Fibroblast of mammary gland (primary cell): Measurements from ENCODE around the gene TTC3.

ENCODE experiments used
- DNase-seq: peaks from one replicate; pipeline ENCODE4 v3.0.0-alpha.2; 2010; ENCODE audit warnings: low read depth
- H3K4me3 ChIP-seq: 2 replicates; pipeline ENCODE4 v1.5.1; 2011; ENCODE audit warnings: low read depth, mild to moderate bottlenecking, low read length, moderate library complexity; ENCODE audit not compliant: control insufficient read depth
- TF ChIP-seq, protein P1 (sequence below): conservative IDR thresholded peaks from 2 replicates; pipeline ENCODE4 v1.5.1; 2011; ENCODE audit warnings: low read depth, low read length, inconsistent platforms; ENCODE audit not compliant: control insufficient read depth, insufficient read depth

TTC3 gene

DNA sequence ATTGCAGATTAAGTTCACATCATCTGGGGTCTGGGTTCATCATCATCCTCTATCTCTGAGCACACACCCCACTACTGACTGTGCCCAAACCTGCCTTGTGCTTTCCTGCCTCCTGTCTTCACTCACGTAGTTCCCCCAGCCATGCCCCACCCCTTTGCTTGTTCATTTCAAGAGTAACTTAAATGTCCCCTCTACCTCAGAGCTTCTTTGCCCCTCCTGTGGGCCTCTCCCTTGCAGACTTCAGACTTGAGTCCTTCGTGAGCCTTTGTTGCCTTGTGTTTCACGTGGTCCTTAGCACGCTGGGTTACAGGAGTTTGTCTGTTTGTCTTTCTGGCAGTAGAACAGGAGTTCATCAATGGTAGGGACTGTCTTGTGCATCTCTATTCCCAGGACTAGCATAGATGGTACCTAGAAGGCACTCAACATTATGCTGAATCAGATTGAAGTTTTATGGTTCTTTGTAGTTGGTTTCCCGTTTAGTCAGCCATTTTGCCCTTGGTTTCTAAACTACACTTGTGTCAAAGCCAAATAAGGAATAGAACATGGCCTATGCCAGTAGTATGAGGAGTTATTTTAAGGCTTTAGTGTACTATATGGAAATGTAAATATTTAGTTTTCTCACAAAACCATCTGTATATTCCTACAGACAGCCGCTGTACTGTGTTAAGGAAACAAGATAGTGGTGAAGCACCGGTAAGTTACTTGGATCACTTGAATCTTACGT, 86.2 kb downstream of the TTC3 start:
- TF ChIP-seq, protein P1, sequence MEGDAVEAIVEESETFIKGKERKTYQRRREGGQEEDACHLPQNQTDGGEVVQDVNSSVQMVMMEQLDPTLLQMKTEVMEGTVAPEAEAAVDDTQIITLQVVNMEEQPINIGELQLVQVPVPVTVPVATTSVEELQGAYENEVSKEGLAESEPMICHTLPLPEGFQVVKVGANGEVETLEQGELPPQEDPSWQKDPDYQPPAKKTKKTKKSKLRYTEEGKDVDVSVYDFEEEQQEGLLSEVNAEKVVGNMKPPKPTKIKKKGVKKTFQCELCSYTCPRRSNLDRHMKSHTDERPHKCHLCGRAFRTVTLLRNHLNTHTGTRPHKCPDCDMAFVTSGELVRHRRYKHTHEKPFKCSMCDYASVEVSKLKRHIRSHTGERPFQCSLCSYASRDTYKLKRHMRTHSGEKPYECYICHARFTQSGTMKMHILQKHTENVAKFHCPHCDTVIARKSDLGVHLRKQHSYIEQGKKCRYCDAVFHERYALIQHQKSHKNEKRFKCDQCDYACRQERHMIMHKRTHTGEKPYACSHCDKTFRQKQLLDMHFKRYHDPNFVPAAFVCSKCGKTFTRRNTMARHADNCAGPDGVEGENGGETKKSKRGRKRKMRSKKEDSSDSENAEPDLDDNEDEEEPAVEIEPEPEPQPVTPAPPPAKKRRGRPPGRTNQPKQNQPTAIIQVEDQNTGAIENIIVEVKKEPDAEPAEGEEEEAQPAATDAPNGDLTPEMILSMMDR: no peak
- DNase-seq: no peak
- H3K4me3 ChIP-seq: no peak overlapping the region

DNA sequence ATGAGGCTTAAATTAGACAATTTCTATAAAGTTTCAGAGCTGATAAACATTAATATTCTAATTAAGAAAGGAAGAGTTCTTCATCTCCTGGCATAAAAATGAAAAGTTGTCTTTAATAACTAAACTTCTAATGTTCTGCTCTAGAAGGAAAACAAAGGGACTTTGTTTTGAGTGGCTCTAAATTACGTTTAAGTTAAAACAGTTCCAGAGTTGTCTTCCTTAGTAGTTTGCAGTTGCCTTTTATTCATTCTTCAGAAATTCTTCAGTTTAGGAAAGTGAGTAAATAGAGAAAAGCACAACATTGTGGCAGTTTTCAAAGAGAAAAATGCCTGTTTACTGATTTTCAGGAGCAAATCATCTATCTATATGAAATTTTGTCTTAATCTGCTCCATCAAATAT, 86.9 kb downstream of the TTC3 start:
- TF ChIP-seq, protein P1: no peak
- DNase-seq: no peak
- no peak overlapping the region for H3K4me3 ChIP-seq

DNA sequence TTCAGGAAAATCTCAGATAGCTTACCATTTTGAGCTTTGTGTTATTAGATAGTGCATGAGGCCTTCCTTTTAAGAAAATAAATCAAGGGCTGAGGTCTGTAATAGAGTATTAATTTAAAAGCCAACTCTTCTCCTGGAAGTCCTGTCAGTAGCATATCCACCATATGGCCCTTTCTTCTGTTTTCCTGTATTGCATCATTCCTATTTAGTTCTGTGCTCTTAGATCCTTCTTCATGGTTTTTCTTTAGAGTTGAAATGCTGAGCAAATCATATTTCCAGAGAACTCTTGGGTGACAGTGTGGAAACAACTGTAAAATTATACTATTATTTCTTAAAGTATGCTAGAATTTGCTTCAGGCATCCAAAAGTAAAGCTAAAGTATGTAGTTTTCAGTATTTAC, 91.7 kb downstream of the TTC3 start:
- H3K4me3 ChIP-seq: no peak overlapping the region
- no peak for DNase-seq
- TF ChIP-seq, protein P1: no peak

DNA sequence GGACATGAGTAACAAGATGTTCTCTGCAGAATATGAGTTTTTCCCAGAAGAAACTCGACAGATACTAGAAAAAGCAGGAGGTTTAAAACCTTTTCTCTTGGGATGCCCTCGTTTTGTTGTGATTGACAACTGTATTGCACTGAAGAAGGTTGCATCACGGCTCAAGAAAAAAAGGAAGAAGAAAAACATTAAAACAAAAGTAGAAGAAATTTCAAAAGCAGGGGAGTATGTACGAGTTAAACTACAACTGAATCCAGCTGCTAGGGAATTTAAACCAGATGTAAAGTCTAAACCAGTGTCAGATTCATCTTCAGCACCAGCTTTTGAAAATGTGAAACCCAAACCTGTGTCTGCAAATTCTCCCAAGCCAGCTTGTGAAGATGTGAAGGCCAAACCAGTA, 92.5 kb downstream of the TTC3 start:
- no peak for DNase-seq
- H3K4me3 ChIP-seq: no peak overlapping the region
- TF ChIP-seq, protein P1: no peak

DNA sequence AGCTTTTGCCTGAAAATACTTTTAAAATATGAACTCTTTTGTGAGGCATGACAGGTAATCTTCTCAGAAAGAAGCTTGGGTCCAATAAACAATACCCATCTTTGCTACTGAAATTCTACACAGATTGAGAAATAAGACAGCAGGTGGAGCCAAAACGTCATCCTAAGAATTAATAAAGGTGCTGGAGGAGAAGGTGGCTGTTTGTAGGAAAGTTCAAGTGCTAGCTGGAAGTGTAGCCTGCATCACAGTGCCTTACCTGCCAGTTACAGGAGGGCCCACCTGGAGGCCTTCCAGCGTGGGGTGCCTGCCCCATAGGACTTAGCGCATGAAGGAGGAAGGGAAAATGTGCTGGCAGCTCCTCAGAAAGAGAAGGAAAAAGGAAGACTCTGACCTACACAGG, 93.7 kb downstream of the TTC3 start:
- DNase-seq: no peak
- no peak overlapping the region for H3K4me3 ChIP-seq
- TF ChIP-seq, protein P1: no peak

DNA sequence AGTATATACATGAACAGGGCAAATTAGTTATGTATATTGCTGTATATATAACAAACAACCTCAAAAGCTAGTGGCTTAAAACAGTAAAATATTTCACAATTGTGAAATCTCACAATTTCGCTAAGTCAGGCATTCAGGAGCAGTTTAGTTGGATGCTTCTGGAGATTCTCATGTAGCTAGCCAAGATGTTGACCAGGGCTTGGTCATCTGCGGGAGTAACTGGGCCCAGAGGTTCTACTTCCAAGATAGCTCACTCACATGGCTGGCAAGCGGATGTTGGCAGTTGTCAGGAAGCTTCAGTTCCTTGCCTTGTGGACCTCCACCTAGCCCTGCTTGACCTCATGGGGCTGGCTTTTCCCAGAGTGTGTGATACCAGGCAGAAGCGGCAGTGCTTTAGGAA, 95.6 kb downstream of the TTC3 start:
- TF ChIP-seq, protein P1: no peak
- no peak for DNase-seq

DNA sequence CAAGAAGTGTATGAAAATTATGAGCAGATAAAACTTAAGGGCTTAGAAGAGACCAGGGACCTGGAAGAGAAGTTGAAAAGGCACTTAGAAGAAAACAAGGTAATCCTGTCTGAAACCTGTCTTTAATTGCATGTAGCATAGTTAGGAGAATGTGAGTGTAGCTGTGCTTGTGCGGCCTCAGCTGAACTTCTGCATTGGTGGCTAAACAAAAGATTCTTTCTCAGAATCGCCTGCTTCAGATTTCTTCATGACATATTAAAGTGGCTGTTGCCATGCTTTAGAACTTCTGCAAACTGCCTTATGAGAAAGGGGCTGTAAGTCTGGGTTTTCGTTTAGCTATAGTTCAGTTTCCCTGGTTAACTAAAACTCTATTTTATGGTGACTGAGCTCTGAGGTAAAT, 99.6 kb downstream of the TTC3 start:
- DNase-seq: no peak
- no peak overlapping the region for H3K4me3 ChIP-seq
- TF ChIP-seq, protein P1: no peak

More for the DNA sequence above, 95.6 kb downstream of the TTC3 start:
- no peak overlapping the region for H3K4me3 ChIP-seq
